CD4-positive, alpha-beta T cell treated with Interleukin-12 subunit alpha and Interleukin-12 subunit beta, for 1 hour (primary cell): ENCODE results near the gene SECTM1.
A peak's percentile ranks its signal among the peaks of the same experiment; 100 is the strongest.
"Not testable (repeated sequence)": the region's sequence is repeated elsewhere in the genome, so short reads cannot be mapped to it uniquely, and the experiment has no call there.

Experiments
- DNase-seq: peaks from one replicate; pipeline ENCODE4 v3.0.0-alpha.2; 2020

The SECTM1 gene

DNA sequence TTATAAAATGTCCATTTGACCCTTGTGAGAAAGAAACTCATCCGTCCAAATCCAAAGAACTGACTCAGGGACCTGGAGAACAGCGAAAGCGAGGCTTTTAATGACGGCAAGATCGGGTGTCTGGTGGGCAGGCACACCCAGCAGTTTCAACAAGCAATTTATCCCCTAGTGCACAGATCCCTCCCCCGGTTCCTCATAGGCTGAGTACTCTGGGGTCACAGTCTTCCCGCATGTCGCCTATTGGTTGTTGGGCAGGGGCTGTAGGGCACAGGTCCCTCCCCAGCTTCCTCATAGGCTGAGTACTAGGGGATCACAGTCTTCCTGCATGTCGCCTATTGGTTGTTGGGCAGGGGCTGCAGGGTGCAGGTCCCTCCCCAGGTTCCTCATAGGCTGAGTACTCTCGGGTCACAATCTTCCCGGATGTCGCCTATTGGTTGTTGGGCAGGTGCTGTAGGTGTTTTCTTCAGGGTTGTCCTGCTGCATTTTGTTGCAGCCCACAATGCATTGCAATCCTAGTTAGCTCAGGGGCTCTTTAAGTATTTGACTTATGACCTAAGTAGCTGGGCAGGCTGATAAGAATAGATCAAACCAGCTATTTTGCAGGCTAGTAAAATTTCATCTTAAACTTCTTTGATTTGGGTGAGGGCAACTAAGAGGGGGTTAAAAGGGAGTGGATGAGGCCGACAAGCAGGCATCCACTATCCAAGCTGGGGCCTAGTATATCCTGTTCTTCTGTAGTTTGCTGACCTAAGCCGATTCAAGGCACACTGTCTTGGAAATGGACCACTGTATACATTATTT, 34.4 kb upstream of the SECTM1 start:
- no peak for DNase-seq

DNA sequence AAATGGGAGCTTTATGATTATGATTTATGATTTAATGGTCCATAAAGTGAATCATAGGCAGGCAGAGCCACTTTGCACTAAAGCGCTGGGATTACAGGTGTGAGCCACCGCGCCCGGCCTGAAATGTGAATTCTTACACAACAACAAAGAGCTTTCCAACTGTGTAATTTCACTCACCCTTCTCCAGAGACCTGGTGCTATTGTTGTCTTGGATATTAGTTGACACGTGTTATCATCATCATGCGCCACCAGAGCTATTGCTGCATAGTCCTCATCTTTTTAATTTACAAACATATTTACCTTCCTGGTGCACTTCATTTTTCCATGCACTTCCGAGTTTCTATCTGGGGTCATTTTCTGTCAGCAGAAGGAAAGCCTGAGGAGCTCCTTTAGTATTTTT, 33.2 kb upstream of the SECTM1 start:
- DNase-seq = no peak

GRCh38 chr17:82365606-82366295, 32.2 kb upstream of the SECTM1 start:
- DNase-seq = no peak

GRCh38 chr17:82361885-82362633, 28.5 kb upstream of the SECTM1 start:
- no peak for DNase-seq

DNA sequence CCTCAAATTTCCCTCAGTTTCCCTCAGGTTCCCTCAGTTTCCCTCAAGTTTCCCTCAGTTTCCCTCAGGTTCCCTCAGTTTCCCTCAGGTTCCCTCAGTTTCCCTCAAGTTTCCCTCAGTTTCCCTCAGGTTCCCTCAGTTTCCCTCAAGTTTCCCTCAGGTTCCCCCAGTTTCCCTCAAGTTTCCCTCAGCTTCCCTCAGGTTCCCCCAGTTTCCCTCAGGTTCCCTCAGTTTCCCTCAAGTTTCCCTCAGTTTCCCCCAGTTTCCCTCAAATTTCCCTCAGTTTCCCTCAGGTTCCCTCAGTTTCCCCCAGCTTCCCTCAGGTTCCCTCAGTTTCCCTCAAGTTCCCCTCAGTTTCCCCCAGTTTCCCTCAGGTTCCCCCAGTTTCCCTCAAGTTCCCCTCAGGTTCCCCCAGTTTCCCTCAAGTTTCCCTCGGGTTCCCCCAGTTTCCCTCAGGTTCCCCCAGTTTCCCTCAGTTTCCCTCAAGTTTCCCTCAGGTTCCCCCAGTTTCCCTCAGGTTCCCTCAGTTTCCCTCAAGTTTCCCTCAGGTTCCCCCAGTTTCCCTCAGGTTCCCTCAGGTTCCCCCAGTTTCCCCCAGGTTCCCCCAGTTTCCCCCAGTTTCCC, 26.0 kb upstream of the SECTM1 start:
- DNase-seq = not testable (repeated sequence)

GRCh38 chr17:82358465-82359350, 25.1 kb upstream of the SECTM1 start, which contains the start of gene TEX19:
Gene TEX19, plus strand, starts transcription at chr17:82359247. Its CDS starts 2,904 bp downstream, at chr17:82362151.
- no peak for DNase-seq

- no peak for DNase-seq
Observed at GRCh38 chr17:82357394-82357793, 23.8 kb upstream of the SECTM1 start.

DNA sequence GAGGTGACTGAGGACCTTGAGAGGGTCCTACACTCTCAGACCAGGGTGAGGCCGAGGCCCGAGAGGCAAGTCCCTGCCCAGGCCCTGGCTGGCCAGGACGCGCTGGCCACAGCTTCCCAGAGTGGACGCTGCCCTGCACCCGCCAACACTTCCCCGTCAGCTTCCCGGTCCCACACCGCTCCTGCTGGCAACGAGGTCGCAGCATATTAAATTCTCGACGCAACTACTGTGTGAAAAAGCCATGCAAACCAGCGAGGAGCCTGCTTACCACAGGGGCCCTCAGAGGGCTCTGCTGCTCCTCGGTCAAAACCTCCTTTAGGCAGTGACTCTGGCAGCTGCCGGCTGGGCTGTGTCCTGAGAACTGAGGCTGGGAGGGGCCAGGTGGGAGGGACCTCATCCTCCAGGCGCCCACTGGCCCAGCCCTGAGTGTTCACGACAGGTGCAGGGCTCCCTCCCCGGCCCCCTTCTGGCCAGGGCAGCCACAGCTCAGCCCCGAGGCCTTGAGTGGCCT, 23.3 kb upstream of the SECTM1 start:
- no peak for DNase-seq

- DNase-seq = no peak
Observed at GRCh38 chr17:82355770-82356427, 22.3 kb upstream of the SECTM1 start.

DNA sequence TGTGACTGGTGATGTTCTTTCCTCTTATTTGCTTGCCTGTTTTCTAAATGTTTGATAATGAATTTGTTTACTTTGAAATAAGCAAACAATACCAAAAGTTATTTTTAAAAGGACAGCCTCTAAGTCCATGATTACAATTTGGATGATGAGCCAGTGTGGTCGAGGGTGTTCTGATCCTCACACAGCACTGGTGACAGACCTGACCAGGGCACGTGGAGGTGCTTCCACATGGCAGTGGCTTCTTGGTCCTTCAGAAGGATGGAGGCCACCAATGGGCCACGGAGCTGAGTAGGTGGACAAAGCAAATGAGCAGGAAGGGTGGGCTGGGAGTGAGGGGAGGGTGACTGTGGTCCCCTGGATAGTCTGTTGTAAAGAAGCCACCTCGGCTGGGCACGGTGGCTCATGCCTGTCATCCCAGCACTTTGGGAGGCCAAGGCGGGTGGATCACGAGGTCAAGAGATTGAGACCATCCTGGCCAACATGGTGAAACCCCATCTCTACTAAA, 21.3 kb upstream of the SECTM1 start:
- DNase-seq = no peak

- DNase-seq = no peak
Observed at GRCh38 chr17:82353484-82353883, 19.9 kb upstream of the SECTM1 start.

DNA sequence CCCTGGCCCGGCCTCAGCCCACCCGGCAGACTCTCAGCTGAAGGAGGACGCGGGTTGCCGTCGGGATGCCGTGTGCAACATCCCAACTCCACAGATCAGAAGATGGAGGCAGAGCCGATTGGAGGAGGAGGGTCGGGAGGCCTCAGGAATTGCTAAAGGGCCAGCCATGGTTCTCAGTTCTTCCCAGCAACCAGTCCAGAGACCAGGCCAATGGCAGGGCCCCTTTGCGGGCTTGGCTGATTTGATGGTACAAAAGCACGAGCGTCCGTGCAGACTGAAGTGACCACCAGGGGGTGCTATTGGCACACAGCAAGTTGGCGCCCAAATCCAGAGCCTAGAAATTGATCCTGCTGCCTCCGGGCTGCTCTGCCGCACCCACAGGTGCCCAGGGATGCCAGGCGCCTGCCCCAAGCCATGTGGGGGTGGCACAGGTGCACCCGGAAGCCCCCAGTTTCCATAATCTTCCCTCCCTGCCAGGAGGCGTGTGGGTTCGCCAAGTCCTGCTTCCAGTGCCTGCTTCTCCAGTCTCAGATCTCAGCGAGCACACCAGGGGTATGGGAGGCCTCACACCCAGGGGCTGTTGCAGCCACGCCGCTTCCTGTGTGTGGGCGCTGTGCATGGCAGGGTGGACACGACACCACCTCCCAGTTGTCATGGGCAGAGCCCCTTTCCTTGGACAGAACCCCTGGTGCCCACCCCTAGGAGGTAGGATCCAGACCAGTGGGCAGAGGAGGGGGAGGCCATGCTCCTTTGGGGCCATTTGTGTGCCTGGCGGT, 18.3 kb upstream of the SECTM1 start:
- DNase-seq = peak; percentile 84

DNA sequence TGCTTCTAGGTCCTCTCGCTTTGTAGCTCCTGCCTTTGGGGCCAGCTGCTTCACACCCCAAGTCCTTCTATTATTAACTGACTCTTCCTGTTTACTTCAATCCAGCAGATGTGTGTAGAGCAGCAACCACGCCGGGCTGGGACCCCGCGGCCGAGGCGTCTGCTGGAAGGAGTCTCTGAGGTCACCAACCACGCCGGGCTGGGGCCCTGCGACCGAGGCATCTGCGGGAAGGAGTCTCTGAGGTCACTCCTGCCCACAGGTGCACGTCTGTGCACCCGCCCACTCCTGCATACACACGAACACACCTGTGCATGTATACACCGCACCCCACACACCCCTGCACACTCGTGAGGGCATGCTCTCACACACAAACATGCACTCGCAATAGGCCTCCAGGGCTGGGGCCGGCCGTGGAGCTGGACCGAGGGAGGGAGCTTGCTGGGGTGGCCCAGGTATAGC, 17.7 kb upstream of the SECTM1 start:
- DNase-seq = no peak

- DNase-seq = peak; percentile 35
Observed at GRCh38 chr17:82350182-82351030, 16.8 kb upstream of the SECTM1 start.

- no peak for DNase-seq
Observed at GRCh38 chr17:82349287-82349701, 15.7 kb upstream of the SECTM1 start.

- no peak for DNase-seq
Observed at GRCh38 chr17:82348866-82349265, 15.3 kb upstream of the SECTM1 start.

GRCh38 chr17:82348434-82348833, 14.9 kb upstream of the SECTM1 start:
- DNase-seq = no peak

GRCh38 chr17:82347994-82348393, 14.4 kb upstream of the SECTM1 start:
- DNase-seq = not testable (repeated sequence)
